Stimulated activated CD4-positive, alpha-beta T cell treated with anti-CD3 and anti-CD28 coated beads, TNF-alpha, amount 100 ng/mL, for 24 hours (primary cell): Measurements from ENCODE around the gene RFTN1.

Experiments
- DNase-seq, 3 experiments: peaks; one replicate each; pipeline ENCODE4 v3.0.0-alpha.2; 2020; ENCODE audit warnings: low read depth in 3 of 3

Gene RFTN1

DNA sequence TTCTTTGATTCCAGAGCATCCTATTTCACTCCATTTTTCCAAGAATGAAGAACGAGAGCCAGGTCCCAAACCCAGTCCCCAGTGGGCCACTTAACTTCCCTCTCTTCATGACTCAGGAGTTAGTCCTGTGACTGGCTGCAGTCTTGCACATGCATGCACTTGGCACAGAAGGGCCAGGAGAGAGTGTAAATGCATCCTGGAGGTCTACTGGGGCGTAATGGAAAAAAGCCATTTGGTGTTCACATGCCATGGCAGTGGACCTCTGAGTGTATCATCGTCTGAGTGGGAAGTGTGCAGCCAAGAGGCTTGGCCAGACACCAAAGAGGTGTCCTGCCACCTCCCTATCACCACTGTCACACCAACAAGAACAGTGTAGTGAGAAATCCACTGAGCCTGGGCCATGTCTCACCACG, 15.1 kb upstream of the RFTN1 start:
- DNase-seq, result no peak

- DNase-seq, result no peak
Measured at GRCh38 chr3:16528106-16528505, 14.6 kb upstream of the RFTN1 start.

GRCh38 chr3:16524196-16524595, 10.7 kb upstream of the RFTN1 start:
- no peak for DNase-seq

- DNase-seq, result no peak
Measured at GRCh38 chr3:16523778-16524177, 10.3 kb upstream of the RFTN1 start.

DNA sequence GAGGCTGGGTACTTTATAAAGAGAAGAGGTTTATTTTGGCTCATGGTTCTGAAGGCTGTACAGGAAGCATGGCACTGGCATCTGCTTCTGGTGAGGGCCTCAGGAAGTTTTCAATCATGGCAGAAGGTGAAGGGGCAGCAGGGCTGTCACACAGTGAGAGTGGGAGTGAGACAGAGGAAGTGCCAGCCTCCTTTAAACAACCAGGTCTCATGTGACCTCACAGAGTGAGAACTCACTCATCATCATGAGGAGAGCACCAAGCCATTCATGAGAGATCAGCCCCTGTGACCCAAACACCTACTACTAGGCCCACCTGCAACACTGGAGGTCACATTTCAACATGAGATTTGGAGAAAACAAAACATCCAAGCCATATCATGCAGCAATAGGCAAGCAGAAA, 9.3 kb upstream of the RFTN1 start:
- no peak for DNase-seq

DNA sequence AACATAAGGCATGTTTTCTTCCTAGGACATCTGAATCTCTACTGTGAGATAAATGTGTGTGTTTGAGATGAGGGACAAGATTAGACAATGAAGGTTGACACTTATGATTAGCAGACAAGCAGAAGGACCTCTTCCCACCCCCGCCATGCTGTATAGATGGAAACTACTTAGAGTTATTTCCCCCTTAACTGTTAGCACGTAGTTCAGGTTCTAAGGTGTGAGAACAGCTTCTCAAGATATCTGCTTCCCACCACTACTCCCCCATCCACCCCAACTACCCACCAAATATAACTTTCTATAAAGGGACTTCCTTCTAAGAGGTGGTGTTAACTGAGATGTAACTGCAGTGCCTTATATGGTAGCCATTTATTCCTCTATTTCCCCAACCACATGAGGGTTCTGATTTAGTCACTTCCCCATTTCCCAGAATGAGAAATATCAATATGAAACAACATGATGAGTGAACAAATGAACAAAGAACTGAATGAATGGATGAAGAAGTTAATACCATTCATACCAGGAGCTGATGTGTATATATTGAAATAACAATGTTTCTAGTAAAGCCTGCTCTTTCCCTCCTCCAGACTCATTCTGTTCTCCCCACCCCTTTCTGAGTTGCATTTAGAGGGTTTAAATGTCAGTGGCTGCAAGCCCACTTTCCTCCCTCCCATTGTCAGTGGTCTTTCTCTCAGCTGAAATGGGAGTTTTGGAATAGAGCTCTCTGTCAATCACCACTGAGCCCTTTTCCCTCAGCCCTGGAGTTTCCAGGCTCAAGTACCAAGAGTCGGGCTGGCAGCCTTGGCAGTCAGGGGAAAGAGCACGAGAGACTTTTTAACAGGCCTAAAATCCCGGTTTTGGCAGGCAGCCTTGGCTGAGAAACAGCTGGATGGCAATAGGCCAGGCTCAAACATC, 7.7 kb upstream of the RFTN1 start:
- DNase-seq, result no peak

DNA sequence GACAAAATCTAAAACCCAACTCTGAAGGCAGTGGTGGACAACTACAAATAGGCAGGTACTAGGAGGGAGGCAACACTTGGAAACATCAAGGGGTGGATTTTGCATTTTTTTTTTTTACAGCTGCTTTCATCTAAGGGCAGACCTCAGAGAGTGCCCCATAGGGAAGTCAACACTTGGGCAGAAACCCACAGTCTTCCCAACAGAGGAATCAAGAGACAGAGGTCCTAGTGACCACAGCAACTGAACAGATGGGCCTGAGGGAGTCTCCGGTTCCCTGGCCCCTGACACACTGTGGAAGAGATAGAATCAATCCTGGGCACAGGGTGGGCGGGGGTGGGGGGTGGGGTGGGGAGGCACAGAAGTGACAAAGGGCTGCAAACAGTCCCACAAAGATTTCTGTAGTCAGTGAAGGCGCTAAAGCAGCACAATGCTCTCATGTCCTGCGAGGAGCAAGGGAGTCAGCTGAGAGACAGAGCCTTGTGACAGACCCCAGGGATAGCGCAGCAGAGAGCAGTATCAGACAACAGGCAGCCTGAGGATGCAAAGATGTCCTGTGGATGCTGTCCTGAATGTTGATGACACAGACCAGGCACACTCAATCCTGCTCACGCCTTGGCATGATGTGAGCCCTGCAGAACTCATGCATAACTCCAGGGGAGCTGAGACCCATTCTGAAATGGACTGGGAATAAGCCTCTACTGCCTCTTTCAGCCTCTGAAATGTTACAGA, 6.9 kb upstream of the RFTN1 start:
- DNase-seq, result no peak

DNA sequence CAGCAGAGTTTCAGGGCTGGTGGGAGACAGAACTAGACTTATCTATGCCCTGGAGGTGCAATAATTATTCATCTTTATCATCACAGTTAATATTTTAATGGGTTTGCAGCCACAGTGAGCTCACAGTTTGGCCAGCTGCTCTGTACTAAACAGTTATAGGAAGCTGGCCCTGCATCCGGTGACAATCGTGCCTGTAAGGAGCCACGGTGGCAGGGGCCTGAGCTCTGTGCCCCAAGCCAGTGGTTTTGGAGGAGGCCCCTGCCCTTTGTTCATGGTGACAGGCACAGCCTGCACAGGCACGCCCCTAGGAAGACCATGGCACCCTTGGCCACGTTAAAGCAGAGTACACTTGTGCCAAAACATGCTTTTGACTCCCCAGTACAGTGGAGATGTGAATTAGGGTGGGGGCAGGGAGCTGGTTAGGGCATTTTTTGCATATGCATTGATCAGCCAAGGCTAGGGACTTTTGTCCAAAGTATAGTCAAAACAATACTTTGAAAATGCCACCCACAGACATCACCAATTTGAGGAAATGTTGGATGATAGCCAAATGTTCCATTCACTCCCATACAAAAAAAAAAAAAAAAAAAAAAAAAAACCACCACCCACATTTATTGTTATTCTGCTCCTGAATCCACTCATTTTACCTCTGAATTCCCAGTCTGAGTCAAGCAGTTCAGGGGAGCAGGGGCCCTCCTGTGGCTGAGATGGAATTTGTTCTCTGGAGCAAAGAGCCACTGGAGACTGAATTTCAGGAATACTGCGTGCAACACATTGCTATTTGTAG, 3.4 kb upstream of the RFTN1 start:
- no peak for DNase-seq

GRCh38 chr3:16515885-16516420, 2.5 kb upstream of the RFTN1 start:
- DNase-seq, result no peak

DNA sequence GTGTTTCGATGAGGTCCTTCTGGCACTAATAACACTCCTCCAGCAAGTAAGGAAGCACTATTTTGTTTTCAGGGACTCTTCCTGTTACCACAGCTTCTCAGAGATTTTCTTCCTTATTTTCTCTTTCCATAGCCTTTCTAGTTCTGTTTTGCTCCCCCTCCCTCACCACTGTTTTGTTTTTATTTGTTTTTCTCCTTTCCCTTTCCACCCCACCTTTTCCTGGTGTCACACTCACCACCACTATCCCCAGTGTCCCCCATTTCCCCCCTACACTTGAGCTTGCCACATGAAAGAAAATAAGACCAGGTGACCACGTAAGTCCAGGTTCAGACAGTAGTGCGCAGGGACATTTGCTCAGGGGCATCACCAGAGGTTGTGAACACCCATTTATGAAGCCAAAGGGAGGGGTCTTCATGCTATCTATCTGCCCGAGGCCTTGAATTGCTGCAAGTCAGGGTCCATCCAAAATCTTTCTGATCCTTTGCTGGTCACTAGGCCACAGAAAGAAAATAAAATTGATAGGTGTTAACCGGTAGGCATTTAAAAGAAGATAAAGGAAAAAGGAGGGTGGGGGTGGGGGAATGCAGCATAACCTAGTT, 1.4 kb upstream of the RFTN1 start:
- no peak for DNase-seq

- DNase-seq, result no peak
Measured at GRCh38 chr3:16514021-16514700, 662 bp upstream of the RFTN1 start.

DNA sequence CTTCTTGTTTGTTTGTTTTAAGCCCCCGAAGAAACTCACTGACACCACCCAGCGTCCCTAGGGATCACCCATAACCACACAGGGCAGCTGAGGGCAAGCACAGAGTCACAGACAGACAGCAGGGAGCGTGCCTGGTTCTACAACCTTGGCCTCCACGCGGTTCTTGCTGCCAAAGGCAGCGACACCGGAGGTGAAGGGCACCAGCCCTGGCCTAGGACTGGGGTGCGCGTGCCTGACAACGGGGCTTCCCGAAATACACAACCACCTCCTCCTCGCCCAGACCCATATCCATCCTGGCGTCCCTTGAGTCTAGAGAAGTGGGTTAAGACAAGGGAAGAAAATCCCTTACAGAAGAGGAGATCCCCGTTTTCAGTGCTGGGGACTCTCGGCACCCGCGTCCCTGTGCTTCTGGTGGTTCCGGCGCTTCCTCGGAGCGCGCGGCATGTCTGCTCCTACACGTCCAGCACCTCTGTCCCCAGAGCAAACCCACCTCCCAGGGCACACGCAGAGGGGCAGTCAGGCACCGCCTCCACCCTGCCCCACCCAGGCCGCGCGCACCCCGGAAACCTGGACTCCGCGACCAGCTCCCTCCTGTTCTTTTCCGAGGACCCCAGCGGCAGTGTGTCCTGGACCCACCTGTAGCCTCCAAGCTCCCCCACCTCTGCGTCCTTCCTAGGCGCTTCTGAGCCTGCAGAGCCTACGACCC, 911 bp downstream of the RFTN1 start:
- DNase-seq, result peak; percentile 21 to 48 (median 35)

DNA sequence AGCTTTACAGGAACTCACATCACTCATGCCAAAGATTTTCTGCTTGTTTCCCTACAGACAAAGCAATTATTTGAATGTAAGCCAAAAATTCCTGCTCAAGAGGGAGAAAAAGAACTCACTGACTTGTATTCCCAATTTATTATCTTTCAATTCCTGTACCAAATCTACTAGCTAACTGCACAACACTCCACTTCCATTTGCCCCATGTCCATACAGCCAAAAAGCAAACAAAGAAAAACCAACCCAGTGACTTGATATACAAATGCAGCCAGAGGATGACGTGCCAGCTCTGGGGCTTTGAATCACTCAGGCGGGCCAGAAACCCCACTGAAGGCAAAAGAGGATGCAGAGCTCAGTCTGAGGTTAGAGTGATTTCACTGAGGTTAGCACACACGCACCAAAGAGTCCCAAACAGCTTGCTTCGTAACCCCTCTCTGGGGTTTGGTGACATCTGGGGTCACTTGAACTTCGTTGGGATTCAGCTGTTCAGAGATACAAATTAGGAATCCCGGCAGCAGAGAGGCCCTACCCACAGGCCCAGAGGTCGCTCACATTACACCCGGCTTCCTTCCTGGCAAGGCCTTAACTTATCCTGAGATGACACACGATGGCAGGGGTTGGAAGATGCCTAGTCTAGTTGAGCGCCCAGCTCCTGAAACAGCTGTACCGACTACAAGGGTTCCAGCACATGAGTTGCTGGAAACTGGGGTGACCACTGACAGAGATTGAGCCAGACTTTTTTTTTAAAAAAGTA, 1.6 kb downstream of the RFTN1 start:
- DNase-seq, result peak; percentile 56 to 74 (median 62)

DNA sequence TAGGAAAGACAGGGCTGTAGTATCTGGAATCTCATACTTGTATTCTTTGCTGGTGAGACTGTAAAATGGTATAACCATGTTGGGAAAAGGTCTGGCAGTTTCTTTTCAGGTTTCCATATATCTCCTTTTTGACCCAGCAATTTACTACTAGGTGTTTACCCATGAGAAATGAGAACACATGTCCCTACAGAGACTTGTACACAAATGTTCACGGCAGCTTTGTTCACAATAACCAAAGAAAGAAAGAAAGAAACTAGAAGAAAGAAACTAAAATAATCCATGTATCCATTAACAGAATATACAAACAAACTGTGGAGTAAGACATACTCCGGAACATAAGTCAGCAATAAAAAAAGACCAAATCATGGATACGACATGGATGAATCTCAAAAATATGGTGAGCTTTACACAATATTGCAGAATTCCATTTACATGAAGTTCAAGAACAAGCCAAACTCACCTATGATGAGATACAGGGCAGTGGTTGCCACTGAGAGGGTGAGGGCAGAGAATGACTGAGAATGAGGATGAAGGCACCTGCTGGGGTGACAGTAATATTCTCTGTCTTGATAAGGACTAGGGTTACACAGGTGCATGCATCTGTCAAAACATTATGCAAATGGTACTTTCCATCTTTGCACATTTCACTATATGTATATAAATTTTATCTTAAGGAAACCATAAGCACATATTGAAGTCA, 2.7 kb downstream of the RFTN1 start:
- no peak for DNase-seq

- DNase-seq, result no peak
Measured at GRCh38 chr3:16509721-16510619, 3.5 kb downstream of the RFTN1 start.

GRCh38 chr3:16508591-16508995, 4.9 kb downstream of the RFTN1 start:
- no peak for DNase-seq

GRCh38 chr3:16508243-16508578, 5.3 kb downstream of the RFTN1 start:
- DNase-seq, result no peak
